WTC11 (cell line): ENCODE data around the gene PAIP2. TPM values are rescaled to one million over a fixed set of nuclear protein-coding genes. Genes with fewer than 3 reads are reported as not detected.
"Not testable (repeated sequence)": the region's sequence is repeated elsewhere in the genome, so short reads cannot be mapped to it uniquely, and the experiment has no call there.

Experiments used
- ATAC-seq: fragments of 200-7000 bp; cut with Tn5 transposase; 2 replicates; pipeline ENCODE4 v1.10.0; 2021; ENCODE audit warnings: mild to moderate bottlenecking, moderate library complexity
- CTCF ChIA-PET: fragments of 300-600 bp; sonication (Branson Sonifier 250); formaldehyde crosslinking; loops from one replicate; lab custom pipeline; 2021; ENCODE audit warnings: antibody characterized with exemption; lab: Charles Lee
- POLR2A ChIA-PET: fragments of 350-600 bp; sonication (Branson Sonifier 250); formaldehyde crosslinking; loops from one replicate; lab custom pipeline; 2021; ENCODE audit warnings: antibody characterized with exemption; lab: Charles Lee
- DNase-seq: peaks from one replicate; pipeline ENCODE4 v3.0.0; 2021; ENCODE audit warnings: low spot score
- H3K27ac Mint-ChIP-seq: 2 replicates; pipeline ENCODE4 v1.8.0; 2021; ENCODE audit warnings: mixed read lengths
- H3K27me3 Mint-ChIP-seq: 2 replicates; pipeline ENCODE4 v1.8.0; 2021; ENCODE audit warnings: low read depth, mild to moderate bottlenecking, moderate library complexity, mixed read lengths
- H3K36me3 Mint-ChIP-seq: 2 replicates; pipeline ENCODE4 v1.8.0; 2021; ENCODE audit warnings: mixed read lengths
- H3K4me1 Mint-ChIP-seq: 2 replicates; pipeline ENCODE4 v1.8.0; 2022; ENCODE audit warnings: mixed read lengths
- H3K4me3 Mint-ChIP-seq: 2 replicates; pipeline ENCODE4 v1.8.0; 2021; ENCODE audit warnings: mild to moderate bottlenecking, moderate library complexity, mixed read lengths
- H3K9me3 Mint-ChIP-seq: 2 replicates; pipeline ENCODE4 v1.8.0; 2021; ENCODE audit warnings: mixed read lengths
- CREM ChIP-seq: sonication (generic); formaldehyde crosslinking; IDR thresholded peaks from 2 replicates; pipeline ENCODE4 v1.8.1; 2022; ENCODE audit warnings: mild to moderate bottlenecking, missing genetic modification reagents, moderate library complexity
- ETV6 ChIP-seq: sonication (generic); formaldehyde crosslinking; IDR thresholded peaks from 2 replicates; pipeline ENCODE4 v1.8.1; 2022; ENCODE audit warnings: mild to moderate bottlenecking, missing genetic modification reagents
- FOXK1 ChIP-seq: sonication (generic); formaldehyde crosslinking; IDR thresholded peaks from 2 replicates; pipeline ENCODE4 v1.8.0; 2022; ENCODE audit warnings: mild to moderate bottlenecking, moderate library complexity, missing genetic modification reagents
- MYBL2 ChIP-seq: sonication (generic); formaldehyde crosslinking; IDR thresholded peaks from 2 replicates; pipeline ENCODE4 v1.8.1; 2023; ENCODE audit warnings: mild to moderate bottlenecking, moderate library complexity, missing genetic modification reagents
- NR3C1 ChIP-seq: sonication (generic); formaldehyde crosslinking; conservative IDR thresholded peaks from 2 replicates; pipeline ENCODE4 v1.8.1; 2023; ENCODE audit warnings: low read depth, mild to moderate bottlenecking, missing genetic modification reagents
- ZNF138 ChIP-seq: sonication (generic); formaldehyde crosslinking; conservative IDR thresholded peaks from 2 replicates; pipeline ENCODE4 v1.8.1; 2022; ENCODE audit warnings: mild to moderate bottlenecking, moderate library complexity, missing genetic modification reagents
- ZNF219 ChIP-seq: sonication (generic); formaldehyde crosslinking; IDR thresholded peaks from 2 replicates; pipeline ENCODE4 v1.8.0; 2023; ENCODE audit warnings: missing genetic modification reagents, mild to moderate bottlenecking, borderline replicate concordance
- ZNF263 ChIP-seq: sonication (generic); formaldehyde crosslinking; IDR thresholded peaks from 2 replicates; pipeline ENCODE4 v1.8.1; 2022; ENCODE audit warnings: low read depth, mild to moderate bottlenecking, moderate library complexity, missing genetic modification reagents
- ZNF317 ChIP-seq: sonication (generic); formaldehyde crosslinking; IDR thresholded peaks from 2 replicates; pipeline ENCODE4 v1.8.1; 2023; ENCODE audit warnings: low read depth, mild to moderate bottlenecking, moderate library complexity, missing genetic modification reagents, borderline replicate concordance
- ZNF416 ChIP-seq: fragments of 250-450 bp; sonication (Bioruptor Pico); IDR thresholded peaks from 2 replicates; pipeline ENCODE4 v1.9.0; 2021; ENCODE audit warnings: mild to moderate bottlenecking, inconsistent platforms
- total RNA-seq: library from RNA; stranded (reverse); gene quantifications from 3 replicates; pipeline ENCODE4 v1.2.3, GENCODE V29; 2021
- TF ChIP-seq, protein P1 (sequence below): fragments of 250-450 bp; sonication (Bioruptor Pico); IDR thresholded peaks from 2 replicates; pipeline ENCODE4 v1.9.0; 2021; ENCODE audit warnings: moderate library complexity, mild to moderate bottlenecking, inconsistent platforms, borderline replicate concordance
- TF ChIP-seq, protein P2 (sequence below): sonication (generic); formaldehyde crosslinking; IDR thresholded peaks from 2 replicates; pipeline ENCODE4 v1.8.1; 2022; ENCODE audit warnings: low read depth, mild to moderate bottlenecking, moderate library complexity, missing genetic modification reagents, borderline replicate concordance
- TF ChIP-seq, protein P3 (sequence below): sonication (generic); formaldehyde crosslinking; IDR thresholded peaks from 2 replicates; pipeline ENCODE4 v1.8.1; 2023; ENCODE audit warnings: mild to moderate bottlenecking, missing genetic modification reagents
- TF ChIP-seq, protein P4 (sequence below): sonication (generic); formaldehyde crosslinking; IDR thresholded peaks from 2 replicates; pipeline ENCODE4 v1.8.0; 2022; ENCODE audit warnings: missing genetic modification reagents
- TF ChIP-seq, protein P5 (sequence below): sonication (generic); formaldehyde crosslinking; IDR thresholded peaks from 2 replicates; pipeline ENCODE4 v1.8.0; 2023; ENCODE audit warnings: missing genetic modification reagents, mild to moderate bottlenecking, borderline replicate concordance

PAIP2 gene
- total RNA-seq, 1 experiment from 2014 or later: 126 TPM

DNA sequence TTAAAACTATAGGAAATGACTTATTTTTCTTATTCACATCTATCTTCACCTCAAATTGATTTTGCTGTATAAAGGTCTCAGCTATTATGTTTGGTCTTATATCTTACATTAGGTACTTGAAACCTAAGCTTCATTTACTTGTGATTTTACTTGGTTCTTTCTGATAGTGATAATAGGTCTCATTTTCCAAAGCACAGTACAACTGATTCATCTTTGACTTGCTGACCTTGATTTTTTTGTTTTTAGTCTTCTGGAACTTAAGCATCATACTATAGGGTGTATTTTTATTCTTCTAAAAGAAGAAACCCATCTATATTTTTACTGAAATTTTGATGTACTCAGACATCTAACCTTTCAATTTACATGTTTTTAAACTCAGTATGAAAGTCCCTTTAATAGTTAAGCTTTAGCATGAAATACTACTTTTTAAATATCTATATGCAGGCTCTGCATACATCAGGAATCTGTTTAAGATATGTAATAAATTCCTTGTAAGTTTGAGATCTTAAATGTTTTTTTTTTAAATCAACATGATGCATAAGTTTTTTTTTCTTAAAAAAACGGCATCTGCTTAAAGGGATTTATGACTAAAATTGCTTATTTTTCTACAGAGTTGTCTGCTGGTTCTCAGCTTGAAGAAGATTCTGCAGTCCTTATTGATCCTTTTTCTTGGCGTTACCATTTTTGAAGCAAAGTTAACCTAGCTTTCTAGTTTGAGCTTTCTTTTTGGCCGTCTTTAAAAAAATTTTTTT is 34.9 kb upstream of the PAIP2 start (continued):
- TF ChIP-seq, protein P1, sequence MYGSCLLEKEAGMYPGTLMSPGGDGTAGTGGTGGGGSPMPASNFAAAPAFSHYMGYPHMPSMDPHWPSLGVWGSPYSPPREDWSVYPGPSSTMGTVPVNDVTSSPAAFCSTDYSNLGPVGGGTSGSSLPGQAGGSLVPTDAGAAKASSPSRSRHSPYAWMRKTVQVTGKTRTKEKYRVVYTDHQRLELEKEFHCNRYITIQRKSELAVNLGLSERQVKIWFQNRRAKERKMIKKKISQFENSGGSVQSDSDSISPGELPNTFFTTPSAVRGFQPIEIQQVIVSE (CRISPR knock-in tag): no peak
- TF ChIP-seq NR3C1 (CRISPR knock-in tag) (no peak), ZNF219 (no peak), ETV6 (CRISPR knock-in tag) (no peak)
- TF ChIP-seq, protein P2, sequence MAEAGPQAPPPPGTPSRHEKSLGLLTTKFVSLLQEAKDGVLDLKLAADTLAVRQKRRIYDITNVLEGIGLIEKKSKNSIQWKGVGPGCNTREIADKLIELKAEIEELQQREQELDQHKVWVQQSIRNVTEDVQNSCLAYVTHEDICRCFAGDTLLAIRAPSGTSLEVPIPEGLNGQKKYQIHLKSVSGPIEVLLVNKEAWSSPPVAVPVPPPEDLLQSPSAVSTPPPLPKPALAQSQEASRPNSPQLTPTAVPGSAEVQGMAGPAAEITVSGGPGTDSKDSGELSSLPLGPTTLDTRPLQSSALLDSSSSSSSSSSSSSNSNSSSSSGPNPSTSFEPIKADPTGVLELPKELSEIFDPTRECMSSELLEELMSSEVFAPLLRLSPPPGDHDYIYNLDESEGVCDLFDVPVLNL (CRISPR knock-in tag): no peak

DNA sequence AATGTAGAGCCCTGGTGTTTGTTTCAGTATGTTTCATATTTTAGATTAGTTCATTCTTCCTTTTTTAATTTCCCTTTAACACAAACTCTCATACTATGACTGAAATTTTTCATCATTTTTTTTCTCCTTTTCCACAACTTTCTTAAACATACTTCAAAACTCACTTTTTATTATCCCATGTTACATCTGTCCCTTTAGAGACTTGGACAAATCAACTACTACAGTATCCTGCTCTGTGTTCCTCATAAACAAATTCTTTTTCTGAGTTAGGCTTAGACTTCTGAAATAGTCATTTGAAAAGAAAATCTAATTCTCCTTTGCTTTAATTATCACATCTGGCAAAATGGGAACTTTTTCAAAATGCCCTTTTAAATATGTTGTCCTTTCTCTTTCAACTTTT is 32.9 kb upstream of the PAIP2 start:
- ATAC-seq: no peak
- CTCF ChIA-PET: no interaction called here
- no peak for DNase-seq
- no peak overlapping the region for H3K4me3 Mint-ChIP-seq
- peak overlapping the region; percentile 67 for H3K27ac Mint-ChIP-seq
- TF ChIP-seq ZNF317 (CRISPR knock-in tag): no peak
- TF ChIP-seq ZNF138 (CRISPR knock-in tag): no peak
- no peak for TF ChIP-seq ZNF263 (CRISPR knock-in tag)
- TF ChIP-seq, protein P2 (CRISPR knock-in tag): no peak
- TF ChIP-seq, protein P3, sequence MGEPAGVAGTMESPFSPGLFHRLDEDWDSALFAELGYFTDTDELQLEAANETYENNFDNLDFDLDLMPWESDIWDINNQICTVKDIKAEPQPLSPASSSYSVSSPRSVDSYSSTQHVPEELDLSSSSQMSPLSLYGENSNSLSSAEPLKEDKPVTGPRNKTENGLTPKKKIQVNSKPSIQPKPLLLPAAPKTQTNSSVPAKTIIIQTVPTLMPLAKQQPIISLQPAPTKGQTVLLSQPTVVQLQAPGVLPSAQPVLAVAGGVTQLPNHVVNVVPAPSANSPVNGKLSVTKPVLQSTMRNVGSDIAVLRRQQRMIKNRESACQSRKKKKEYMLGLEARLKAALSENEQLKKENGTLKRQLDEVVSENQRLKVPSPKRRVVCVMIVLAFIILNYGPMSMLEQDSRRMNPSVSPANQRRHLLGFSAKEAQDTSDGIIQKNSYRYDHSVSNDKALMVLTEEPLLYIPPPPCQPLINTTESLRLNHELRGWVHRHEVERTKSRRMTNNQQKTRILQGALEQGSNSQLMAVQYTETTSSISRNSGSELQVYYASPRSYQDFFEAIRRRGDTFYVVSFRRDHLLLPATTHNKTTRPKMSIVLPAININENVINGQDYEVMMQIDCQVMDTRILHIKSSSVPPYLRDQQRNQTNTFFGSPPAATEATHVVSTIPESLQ (CRISPR knock-in tag): no peak
- TF ChIP-seq, protein P4, sequence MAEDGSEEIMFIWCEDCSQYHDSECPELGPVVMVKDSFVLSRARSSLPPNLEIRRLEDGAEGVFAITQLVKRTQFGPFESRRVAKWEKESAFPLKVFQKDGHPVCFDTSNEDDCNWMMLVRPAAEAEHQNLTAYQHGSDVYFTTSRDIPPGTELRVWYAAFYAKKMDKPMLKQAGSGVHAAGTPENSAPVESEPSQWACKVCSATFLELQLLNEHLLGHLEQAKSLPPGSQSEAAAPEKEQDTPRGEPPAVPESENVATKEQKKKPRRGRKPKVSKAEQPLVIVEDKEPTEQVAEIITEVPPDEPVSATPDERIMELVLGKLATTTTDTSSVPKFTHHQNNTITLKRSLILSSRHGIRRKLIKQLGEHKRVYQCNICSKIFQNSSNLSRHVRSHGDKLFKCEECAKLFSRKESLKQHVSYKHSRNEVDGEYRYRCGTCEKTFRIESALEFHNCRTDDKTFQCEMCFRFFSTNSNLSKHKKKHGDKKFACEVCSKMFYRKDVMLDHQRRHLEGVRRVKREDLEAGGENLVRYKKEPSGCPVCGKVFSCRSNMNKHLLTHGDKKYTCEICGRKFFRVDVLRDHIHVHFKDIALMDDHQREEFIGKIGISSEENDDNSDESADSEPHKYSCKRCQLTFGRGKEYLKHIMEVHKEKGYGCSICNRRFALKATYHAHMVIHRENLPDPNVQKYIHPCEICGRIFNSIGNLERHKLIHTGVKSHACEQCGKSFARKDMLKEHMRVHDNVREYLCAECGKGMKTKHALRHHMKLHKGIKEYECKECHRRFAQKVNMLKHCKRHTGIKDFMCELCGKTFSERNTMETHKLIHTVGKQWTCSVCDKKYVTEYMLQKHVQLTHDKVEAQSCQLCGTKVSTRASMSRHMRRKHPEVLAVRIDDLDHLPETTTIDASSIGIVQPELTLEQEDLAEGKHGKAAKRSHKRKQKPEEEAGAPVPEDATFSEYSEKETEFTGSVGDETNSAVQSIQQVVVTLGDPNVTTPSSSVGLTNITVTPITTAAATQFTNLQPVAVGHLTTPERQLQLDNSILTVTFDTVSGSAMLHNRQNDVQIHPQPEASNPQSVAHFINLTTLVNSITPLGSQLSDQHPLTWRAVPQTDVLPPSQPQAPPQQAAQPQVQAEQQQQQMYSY (CRISPR knock-in tag): no peak
- TF ChIP-seq CREM (CRISPR knock-in tag): no peak
- no peak for TF ChIP-seq FOXK1 (CRISPR knock-in tag)
- no peak for TF ChIP-seq MYBL2
- TF ChIP-seq, protein P5, sequence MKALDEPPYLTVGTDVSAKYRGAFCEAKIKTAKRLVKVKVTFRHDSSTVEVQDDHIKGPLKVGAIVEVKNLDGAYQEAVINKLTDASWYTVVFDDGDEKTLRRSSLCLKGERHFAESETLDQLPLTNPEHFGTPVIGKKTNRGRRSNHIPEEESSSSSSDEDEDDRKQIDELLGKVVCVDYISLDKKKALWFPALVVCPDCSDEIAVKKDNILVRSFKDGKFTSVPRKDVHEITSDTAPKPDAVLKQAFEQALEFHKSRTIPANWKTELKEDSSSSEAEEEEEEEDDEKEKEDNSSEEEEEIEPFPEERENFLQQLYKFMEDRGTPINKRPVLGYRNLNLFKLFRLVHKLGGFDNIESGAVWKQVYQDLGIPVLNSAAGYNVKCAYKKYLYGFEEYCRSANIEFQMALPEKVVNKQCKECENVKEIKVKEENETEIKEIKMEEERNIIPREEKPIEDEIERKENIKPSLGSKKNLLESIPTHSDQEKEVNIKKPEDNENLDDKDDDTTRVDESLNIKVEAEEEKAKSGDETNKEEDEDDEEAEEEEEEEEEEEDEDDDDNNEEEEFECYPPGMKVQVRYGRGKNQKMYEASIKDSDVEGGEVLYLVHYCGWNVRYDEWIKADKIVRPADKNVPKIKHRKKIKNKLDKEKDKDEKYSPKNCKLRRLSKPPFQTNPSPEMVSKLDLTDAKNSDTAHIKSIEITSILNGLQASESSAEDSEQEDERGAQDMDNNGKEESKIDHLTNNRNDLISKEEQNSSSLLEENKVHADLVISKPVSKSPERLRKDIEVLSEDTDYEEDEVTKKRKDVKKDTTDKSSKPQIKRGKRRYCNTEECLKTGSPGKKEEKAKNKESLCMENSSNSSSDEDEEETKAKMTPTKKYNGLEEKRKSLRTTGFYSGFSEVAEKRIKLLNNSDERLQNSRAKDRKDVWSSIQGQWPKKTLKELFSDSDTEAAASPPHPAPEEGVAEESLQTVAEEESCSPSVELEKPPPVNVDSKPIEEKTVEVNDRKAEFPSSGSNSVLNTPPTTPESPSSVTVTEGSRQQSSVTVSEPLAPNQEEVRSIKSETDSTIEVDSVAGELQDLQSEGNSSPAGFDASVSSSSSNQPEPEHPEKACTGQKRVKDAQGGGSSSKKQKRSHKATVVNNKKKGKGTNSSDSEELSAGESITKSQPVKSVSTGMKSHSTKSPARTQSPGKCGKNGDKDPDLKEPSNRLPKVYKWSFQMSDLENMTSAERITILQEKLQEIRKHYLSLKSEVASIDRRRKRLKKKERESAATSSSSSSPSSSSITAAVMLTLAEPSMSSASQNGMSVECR: no peak
- TF ChIP-seq ZNF416 (CRISPR knock-in tag): no peak
- POLR2A ChIA-PET: interaction anchor here (1.1 kb wide), 1 partner anchor 11 kb away, joined by 3 read pairs; no protein-coding TSS in a partner anchor
- H3K9me3 Mint-ChIP-seq: no peaks in the 10 kb centered on the region
- no peaks in the 10 kb centered on the region for H3K36me3 Mint-ChIP-seq
- peaks cover 81% of the 10 kb centered on the region for H3K4me1 Mint-ChIP-seq
- H3K27me3 Mint-ChIP-seq: no peaks in the 10 kb centered on the region

DNA sequence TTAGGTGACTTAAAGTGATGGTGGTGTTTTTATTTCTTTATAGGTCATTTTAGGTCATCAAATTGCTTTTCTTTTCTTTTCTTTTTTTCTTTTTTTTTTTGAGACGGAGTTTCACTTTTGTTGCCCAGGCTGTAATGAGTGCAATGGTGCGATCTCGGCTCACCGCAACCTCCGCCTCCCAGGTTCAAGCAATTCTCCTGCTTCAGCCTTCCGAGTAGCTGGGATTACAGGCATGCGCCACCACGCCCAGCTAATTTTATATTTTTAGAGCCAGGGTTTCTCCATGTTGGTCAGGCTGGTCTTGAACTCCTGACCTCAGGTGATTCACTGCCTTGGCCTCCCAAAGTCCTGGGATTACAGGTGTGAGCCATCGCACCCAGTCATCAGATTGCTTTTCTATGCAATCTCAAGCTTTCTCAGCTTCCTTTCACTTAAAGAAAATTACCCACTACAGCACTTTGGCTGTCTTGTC is 30.9 kb upstream of the PAIP2 start:
- CTCF ChIA-PET, ATAC-seq: not testable (repeated sequence)
- peaks cover 72% of the 10 kb centered on the region for H3K4me1 Mint-ChIP-seq

More for the DNA sequence above, 30.9 kb upstream of the PAIP2 start:
- Mint-ChIP-seq H3K4me3 (peak overlapping the region; percentile 39; the same call in 1 of the 2 replicates), H3K36me3 (peaks cover 14% of the 10 kb centered on the region), H3K27ac (peak overlapping the region; percentile 50; the same call in 1 of the 2 replicates)
- DNase-seq, H3K27me3 Mint-ChIP-seq, H3K9me3 Mint-ChIP-seq: not testable (repeated sequence)
- POLR2A ChIA-PET: interaction anchor here (0.7 to 1.7 kb wide), 2 partner anchors 13 to 18 kb away, joined by 5 to 7 read pairs; partner anchors contain the start of gene MATR3
